ENCODE measurements around the gene HOXD11.

GRCh38 chr2:176131848-176132158 is 24.7 kb downstream of the HOXD11 start:
- TF ChIP-seq CTCF (IDR thresholded peaks at IDR 0.05; ENCODE audit: low read depth, low read length, poor library complexity, severe bottlenecking), result no peak
- TF ChIP-seq EZH2phosphoT487 (IDR thresholded peaks at IDR 0.05; ENCODE audit: borderline replicate concordance, low read length), result no peak

Data from DOHH2 (cell line).